Measurements from ENCODE around the gene CSMD2.
"Not testable (repeated sequence)": the region's sequence is repeated elsewhere in the genome, so short reads cannot be mapped to it uniquely, and the experiment has no call there.

The CSMD2 gene

GRCh38 chr1:34049994-34050393 is 115.0 kb downstream of the CSMD2 start:
- no peak for DNase-seq

- no peak for DNase-seq
Measured at GRCh38 chr1:34049477-34049876, 115.6 kb downstream of the CSMD2 start.

GRCh38 chr1:34037856-34038255 is 127.2 kb downstream of the CSMD2 start:
- no peak for DNase-seq

GRCh38 chr1:34037109-34037508 is 127.9 kb downstream of the CSMD2 start:
- DNase-seq = no peak

GRCh38 chr1:34034036-34034435 is 131.0 kb downstream of the CSMD2 start:
- DNase-seq = no peak

GRCh38 chr1:34029954-34030353 is 135.1 kb downstream of the CSMD2 start:
- DNase-seq = no peak

- no peak for DNase-seq
Measured at GRCh38 chr1:34029515-34029914, 135.5 kb downstream of the CSMD2 start.

- no peak for DNase-seq
Measured at GRCh38 chr1:34028381-34029055, 136.5 kb downstream of the CSMD2 start.

GRCh38 chr1:34025675-34026074 is 139.4 kb downstream of the CSMD2 start:
- DNase-seq = no peak

GRCh38 chr1:34024485-34024884 is 140.5 kb downstream of the CSMD2 start:
- no peak for DNase-seq

GRCh38 chr1:34019741-34020552 is 145.1 kb downstream of the CSMD2 start:
- no peak for DNase-seq

GRCh38 chr1:34018285-34018684 is 146.7 kb downstream of the CSMD2 start:
- no peak for DNase-seq

GRCh38 chr1:34016281-34016680 is 148.7 kb downstream of the CSMD2 start:
- DNase-seq = not testable (repeated sequence)

GRCh38 chr1:34013958-34014737 is 150.9 kb downstream of the CSMD2 start:
- no peak for DNase-seq

- DNase-seq = no peak
Measured at GRCh38 chr1:34013136-34013535, 151.9 kb downstream of the CSMD2 start.

GRCh38 chr1:34009340-34009985 is 155.6 kb downstream of the CSMD2 start:
- no peak for DNase-seq

GRCh38 chr1:34007760-34008159 is 157.3 kb downstream of the CSMD2 start:
- no peak for DNase-seq

- DNase-seq = no peak
Measured at GRCh38 chr1:34005309-34005708, 159.7 kb downstream of the CSMD2 start.

GRCh38 chr1:34002810-34003209 is 162.2 kb downstream of the CSMD2 start:
- DNase-seq = no peak

- no peak for DNase-seq
Measured at GRCh38 chr1:33997127-33998036, 167.6 kb downstream of the CSMD2 start.

GRCh38 chr1:33996281-33996680 is 168.7 kb downstream of the CSMD2 start:
- DNase-seq = no peak

GRCh38 chr1:33993301-33993700 is 171.7 kb downstream of the CSMD2 start:
- DNase-seq = no peak

All from GF-D8 (cell line).